Stimulated activated naive B cell treated with anti-CD40 and anti-IgM and Interleukin-4, amounts not matched to agents 10 μg/mL and 1 μg/mL and 100 μg/mL, for 72 hours (primary cell): Measurements from ENCODE around the gene RPS6KA1.
"Not testable (repeated sequence)": the region's sequence is repeated elsewhere in the genome, so short reads cannot be mapped to it uniquely, and the experiment has no call there.

ENCODE experiments used
- ATAC-seq, 2 donors: fragments of 150-1000 bp; cut with Tn5 transposase; replicated peaks; 2 replicates each; pipeline ENCODE4 v1.10.0; 2021; ENCODE audit warnings: moderate library complexity in 1 of 2
- DNase-seq: peaks from one replicate; pipeline ENCODE4 v3.0.0; 2021
- H3K27ac Mint-ChIP-seq: one replicate; pipeline ENCODE4 v1.8.0; 2022; ENCODE audit warnings: mild to moderate bottlenecking, mixed read lengths
- H3K27me3 Mint-ChIP-seq, 2 donors: one replicate each; pipeline ENCODE4 v1.8.0; 2022; ENCODE audit warnings: mixed read lengths in 2 of 2
- H3K36me3 Mint-ChIP-seq, 2 donors: one replicate each; pipeline ENCODE4 v1.8.0; 2022; ENCODE audit warnings: mixed read lengths in 2 of 2, mild to moderate bottlenecking in 1 of 2
- H3K4me1 Mint-ChIP-seq, 2 donors: one replicate each; pipeline ENCODE4 v1.8.0; 2022; ENCODE audit warnings: mixed read lengths in 2 of 2, mild to moderate bottlenecking in 1 of 2
- H3K4me3 Mint-ChIP-seq, 2 donors: one replicate each; pipeline ENCODE4 v1.8.0; 2022; ENCODE audit warnings: mild to moderate bottlenecking in 2 of 2, mixed read lengths in 2 of 2, moderate library complexity in 1 of 2
- H3K9me3 Mint-ChIP-seq, 2 donors: one replicate each; pipeline ENCODE4 v1.8.0; 2022; ENCODE audit warnings: mixed read lengths in 2 of 2, mild to moderate bottlenecking in 1 of 2

RPS6KA1 gene

GRCh38 chr1:26608895-26609294 is 79.3 kb downstream of the RPS6KA1 start:
- no peak for DNase-seq
- no peak for ATAC-seq
- H3K36me3 Mint-ChIP-seq, result no peaks in the 10 kb centered on the region
- no peak overlapping the region for H3K27ac Mint-ChIP-seq
- no peak overlapping the region for H3K4me3 Mint-ChIP-seq
- H3K4me1 Mint-ChIP-seq, result no peaks in the 10 kb centered on the region
- H3K27me3 Mint-ChIP-seq, result peaks cover 0 to 4% of the 10 kb centered on the region in 2 donors
- H3K9me3 Mint-ChIP-seq, result no peaks in the 10 kb centered on the region

GRCh38 chr1:26610781-26611180 is 81.2 kb downstream of the RPS6KA1 start:
- no peak overlapping the region for H3K27ac Mint-ChIP-seq

GRCh38 chr1:26612627-26613026 is 83.1 kb downstream of the RPS6KA1 start:
- not testable (repeated sequence) for H3K27ac Mint-ChIP-seq, DNase-seq, H3K4me3 Mint-ChIP-seq, H3K4me1 Mint-ChIP-seq, H3K9me3 Mint-ChIP-seq, H3K27me3 Mint-ChIP-seq, H3K36me3 Mint-ChIP-seq, ATAC-seq

More at GRCh38 chr1:26610781-26611180, 81.2 kb downstream of the RPS6KA1 start:
- Mint-ChIP-seq H3K9me3 (no peaks in the 10 kb centered on the region), H3K36me3 (no peaks in the 10 kb centered on the region), H3K4me3 (no peak overlapping the region), H3K27me3 (peaks cover 0 to 4% of the 10 kb centered on the region in 2 donors), H3K4me1 (no peaks in the 10 kb centered on the region)
- ATAC-seq (no peak), DNase-seq (no peak)

- no peak overlapping the region for H3K4me3 Mint-ChIP-seq
- no peak for ATAC-seq
- H3K9me3 Mint-ChIP-seq, result no peaks in the 10 kb centered on the region
- no peak overlapping the region for H3K27ac Mint-ChIP-seq
- H3K36me3 Mint-ChIP-seq, result no peaks in the 10 kb centered on the region
- DNase-seq, result no peak
- H3K27me3 Mint-ChIP-seq, result no peaks in the 10 kb centered on the region
- H3K4me1 Mint-ChIP-seq, result peaks cover 9 to 23% of the 10 kb centered on the region in 2 donors
These were observed 85.3 kb downstream of the RPS6KA1 start for GRCh38 chr1:26614655-26615411.

- Mint-ChIP-seq H3K4me3 (no peak overlapping the region), H3K27ac (no peak overlapping the region), H3K36me3 (peaks cover 0 to 4% of the 10 kb centered on the region in 2 donors), H3K27me3 (no peaks in the 10 kb centered on the region), H3K4me1 (peaks cover 16 to 28% of the 10 kb centered on the region in 2 donors), H3K9me3 (no peaks in the 10 kb centered on the region)
- no peak for DNase-seq
- no peak for ATAC-seq
These were observed 87.3 kb downstream of the RPS6KA1 start for GRCh38 chr1:26616881-26617280.

- Mint-ChIP-seq H3K4me3 (peak overlapping the region in 1 of 2 donors; percentile 13), H3K36me3 (peaks cover 0 to 4% of the 10 kb centered on the region in 2 donors), H3K27ac (no peak overlapping the region), H3K27me3 (no peaks in the 10 kb centered on the region), H3K9me3 (no peaks in the 10 kb centered on the region), H3K4me1 (peaks cover 16 to 35% of the 10 kb centered on the region in 2 donors)
- ATAC-seq, result peak; percentile 17 to 29
- DNase-seq, result no peak
These were observed 89.0 kb downstream of the RPS6KA1 start for GRCh38 chr1:26618561-26618960.
